MM.1S (cell line): ENCODE data around the gene CYGB.

ENCODE experiments used
- EZH2phosphoT487 ChIP-seq: fragments of 300-600 bp; sonication (generic); IDR thresholded peaks from 2 replicates; pipeline ENCODE4 v1.6.1; 2018; ENCODE audit warnings: antibody characterized with exemption, low read length
- TF ChIP-seq, protein P1 (sequence below): fragments of 300-600 bp; sonication (generic); IDR thresholded peaks from 2 replicates; pipeline ENCODE4 v1.5.1; 2016; ENCODE audit warnings: antibody characterized with exemption, low read length, mixed read lengths

GRCh38 chr17:76543482-76543825, 5.9 kb upstream of the CYGB start:
- TF ChIP-seq EZH2phosphoT487 = no peak
- TF ChIP-seq, protein P1, sequence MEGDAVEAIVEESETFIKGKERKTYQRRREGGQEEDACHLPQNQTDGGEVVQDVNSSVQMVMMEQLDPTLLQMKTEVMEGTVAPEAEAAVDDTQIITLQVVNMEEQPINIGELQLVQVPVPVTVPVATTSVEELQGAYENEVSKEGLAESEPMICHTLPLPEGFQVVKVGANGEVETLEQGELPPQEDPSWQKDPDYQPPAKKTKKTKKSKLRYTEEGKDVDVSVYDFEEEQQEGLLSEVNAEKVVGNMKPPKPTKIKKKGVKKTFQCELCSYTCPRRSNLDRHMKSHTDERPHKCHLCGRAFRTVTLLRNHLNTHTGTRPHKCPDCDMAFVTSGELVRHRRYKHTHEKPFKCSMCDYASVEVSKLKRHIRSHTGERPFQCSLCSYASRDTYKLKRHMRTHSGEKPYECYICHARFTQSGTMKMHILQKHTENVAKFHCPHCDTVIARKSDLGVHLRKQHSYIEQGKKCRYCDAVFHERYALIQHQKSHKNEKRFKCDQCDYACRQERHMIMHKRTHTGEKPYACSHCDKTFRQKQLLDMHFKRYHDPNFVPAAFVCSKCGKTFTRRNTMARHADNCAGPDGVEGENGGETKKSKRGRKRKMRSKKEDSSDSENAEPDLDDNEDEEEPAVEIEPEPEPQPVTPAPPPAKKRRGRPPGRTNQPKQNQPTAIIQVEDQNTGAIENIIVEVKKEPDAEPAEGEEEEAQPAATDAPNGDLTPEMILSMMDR = no peak
